Measurements from ENCODE around the gene UBE2N. TPM values are rescaled to one million over a fixed set of nuclear protein-coding genes. Genes with fewer than 3 reads are reported as not detected.

UBE2N gene
- total RNA-seq, 1 experiment from 2014 or later, result 177 TPM

DNA sequence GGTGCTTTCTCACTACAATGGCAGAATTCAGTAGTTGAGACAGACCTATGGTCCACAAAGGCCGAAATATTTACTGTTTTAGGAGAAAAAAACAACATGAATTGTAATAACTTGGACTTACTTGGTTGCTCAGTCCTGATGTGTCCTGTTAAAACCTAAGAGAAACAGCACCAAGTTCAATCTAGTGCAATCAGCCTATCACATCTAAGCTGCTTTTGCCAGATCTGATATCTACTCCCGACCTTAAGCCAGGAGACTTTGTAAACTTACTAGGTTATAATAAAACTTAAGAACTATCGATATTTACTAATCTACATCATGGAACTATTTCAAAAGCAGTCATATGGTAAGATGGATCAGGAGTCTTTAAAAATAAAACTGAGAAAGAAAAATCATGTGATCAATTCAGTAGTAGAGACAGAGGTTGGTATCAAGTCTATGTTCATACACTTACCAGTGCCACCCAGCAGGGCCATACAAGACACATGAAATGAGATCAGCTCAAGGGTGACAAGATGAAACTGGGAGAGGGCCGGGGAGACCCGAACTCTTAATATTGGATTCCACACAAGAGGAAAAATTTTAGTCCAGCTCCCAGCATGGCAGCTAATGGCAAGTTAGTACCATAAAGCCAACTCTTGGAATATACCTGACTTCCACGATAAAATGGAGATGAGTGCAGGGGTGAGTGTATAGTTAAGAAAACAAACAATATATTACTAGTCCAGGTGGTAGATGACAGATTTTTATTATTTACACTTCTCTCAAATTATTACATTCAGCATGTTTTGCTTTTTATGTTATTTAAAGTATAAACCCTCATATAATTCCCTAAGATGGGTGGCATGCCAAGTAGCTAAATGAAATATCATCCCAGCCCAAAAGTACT is 36.5 kb downstream of the UBE2N start:
- no peak overlapping the region for H3K4me3 ChIP-seq (ENCODE audit: low read depth, low read length, poor library complexity, severe bottlenecking)
- H3K27ac ChIP-seq (ENCODE audit: low read depth, low read length, poor library complexity, severe bottlenecking), result no peak overlapping the region
- no peak for DNase-seq (ENCODE audit: low spot score)
- peaks cover 30% of the 10 kb centered on the region for H3K4me1 ChIP-seq (ENCODE audit: insufficient read depth, low read length, poor library complexity, severe bottlenecking)
- intact Hi-C loops (cut with micrococcal nuclease; ENCODE audit: unreplicated experiment), result no loop called here
- no peak for TF ChIP-seq EZH2 (IDR thresholded peaks at IDR 0.05; ENCODE audit: borderline replicate concordance, low read depth, low read length, poor library complexity, severe bottlenecking)
- TF ChIP-seq, protein P1, sequence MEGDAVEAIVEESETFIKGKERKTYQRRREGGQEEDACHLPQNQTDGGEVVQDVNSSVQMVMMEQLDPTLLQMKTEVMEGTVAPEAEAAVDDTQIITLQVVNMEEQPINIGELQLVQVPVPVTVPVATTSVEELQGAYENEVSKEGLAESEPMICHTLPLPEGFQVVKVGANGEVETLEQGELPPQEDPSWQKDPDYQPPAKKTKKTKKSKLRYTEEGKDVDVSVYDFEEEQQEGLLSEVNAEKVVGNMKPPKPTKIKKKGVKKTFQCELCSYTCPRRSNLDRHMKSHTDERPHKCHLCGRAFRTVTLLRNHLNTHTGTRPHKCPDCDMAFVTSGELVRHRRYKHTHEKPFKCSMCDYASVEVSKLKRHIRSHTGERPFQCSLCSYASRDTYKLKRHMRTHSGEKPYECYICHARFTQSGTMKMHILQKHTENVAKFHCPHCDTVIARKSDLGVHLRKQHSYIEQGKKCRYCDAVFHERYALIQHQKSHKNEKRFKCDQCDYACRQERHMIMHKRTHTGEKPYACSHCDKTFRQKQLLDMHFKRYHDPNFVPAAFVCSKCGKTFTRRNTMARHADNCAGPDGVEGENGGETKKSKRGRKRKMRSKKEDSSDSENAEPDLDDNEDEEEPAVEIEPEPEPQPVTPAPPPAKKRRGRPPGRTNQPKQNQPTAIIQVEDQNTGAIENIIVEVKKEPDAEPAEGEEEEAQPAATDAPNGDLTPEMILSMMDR (conservative IDR thresholded peaks at IDR 0.05; ENCODE audit: low read depth, low read length), result no peak
- peaks cover 23% of the 10 kb centered on the region for H3K36me3 ChIP-seq (ENCODE audit: insufficient read depth, low read length, poor library complexity, severe bottlenecking)
- no peaks in the 10 kb centered on the region for H3K27me3 ChIP-seq (replicated peaks; ENCODE audit: insufficient read depth, low read depth, low read length, poor library complexity)
- ChIA-PET CTCF (interaction anchor here (1.1 kb wide), 3 partner anchors 14 to 620 kb away, joined by 3 read pairs; no protein-coding TSS in a partner anchor), POLR2A (ENCODE audit: low non-redundant PET) (interaction anchor here (0.6 kb wide), 2 partner anchors 18 to 23 kb away, joined by 3 read pairs; no protein-coding TSS in a partner anchor)
- BruUV-seq (replicated peaks), result no TSS peak
- no peaks in the 10 kb centered on the region for H3K9me3 ChIP-seq (ENCODE audit: low read depth, low read length, poor library complexity, severe bottlenecking)

DNA sequence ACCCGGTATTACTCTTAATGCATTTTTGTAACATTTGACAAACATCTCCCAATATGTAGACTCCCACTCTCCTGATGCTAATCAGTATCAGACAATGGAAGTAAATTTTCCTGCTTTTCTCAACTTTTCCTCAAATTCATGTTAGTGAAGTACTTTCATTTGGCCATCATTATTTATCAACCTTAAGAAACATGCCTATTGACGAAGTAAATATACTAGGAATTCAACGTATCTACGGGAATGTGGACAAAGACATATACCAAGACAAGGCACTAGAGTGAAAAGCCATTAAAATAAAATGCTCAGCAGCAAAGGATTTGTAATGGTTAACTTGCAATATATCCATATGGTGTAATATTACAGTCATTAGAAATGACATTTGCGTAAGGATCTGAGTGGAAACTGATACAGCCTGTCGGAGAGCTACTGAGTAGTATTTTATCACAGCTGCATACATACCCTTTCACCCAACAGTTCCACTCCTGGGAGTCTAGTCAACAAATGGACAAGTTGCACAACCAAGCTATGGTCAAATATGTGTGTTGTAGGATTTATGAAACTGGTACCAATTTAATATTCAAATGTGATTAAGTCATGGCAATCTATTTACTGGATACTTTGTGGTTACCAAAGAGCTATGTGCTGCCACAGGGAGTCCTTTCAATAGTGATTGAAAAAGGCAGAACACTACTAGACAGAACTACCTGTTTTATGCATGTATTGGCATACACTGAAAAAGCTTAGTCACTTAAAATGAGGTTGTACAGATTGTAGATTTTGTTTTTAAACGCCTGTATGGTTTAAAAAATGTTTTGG is 37.6 kb downstream of the UBE2N start:
- Histone ChIP-seq H3K4me1 (ENCODE audit: insufficient read depth, low read length, poor library complexity, severe bottlenecking) (peaks cover 21% of the 10 kb centered on the region), H3K9me3 (ENCODE audit: low read depth, low read length, poor library complexity, severe bottlenecking) (no peaks in the 10 kb centered on the region), H3K27ac (ENCODE audit: low read depth, low read length, poor library complexity, severe bottlenecking) (peak overlapping the region; percentile 5), H3K36me3 (ENCODE audit: insufficient read depth, low read length, poor library complexity, severe bottlenecking) (peaks cover 23% of the 10 kb centered on the region), H3K4me3 (ENCODE audit: low read depth, low read length, poor library complexity, severe bottlenecking) (no peak overlapping the region), H3K27me3 (replicated peaks; ENCODE audit: insufficient read depth, low read depth, low read length, poor library complexity) (no peaks in the 10 kb centered on the region)
- TF ChIP-seq, protein P1 (conservative IDR thresholded peaks at IDR 0.05; ENCODE audit: low read depth, low read length), result no peak
- no peak for TF ChIP-seq EZH2 (IDR thresholded peaks at IDR 0.05; ENCODE audit: borderline replicate concordance, low read depth, low read length, poor library complexity, severe bottlenecking)
- POLR2A ChIA-PET (ENCODE audit: low non-redundant PET), result interaction anchor here (0.6 kb wide), 1 partner anchor 24 kb away, joined by 3 read pairs; no protein-coding TSS in a partner anchor
- BruUV-seq (replicated peaks), result no TSS peak
- no peak for DNase-seq (ENCODE audit: low spot score)
- intact Hi-C loops (cut with micrococcal nuclease; ENCODE audit: unreplicated experiment), result no loop called here
- CTCF ChIA-PET, result interaction anchor here (1.1 kb wide), 2 partner anchors 15 to 619 kb away, joined by 3 read pairs; no protein-coding TSS in a partner anchor

Data from A673 (cell line).